Testis (tissue), 2 donors: ENCODE data around the gene GOSR1.
"Not testable (repeated sequence)": the region's sequence is repeated elsewhere in the genome, so short reads cannot be mapped to it uniquely, and the experiment has no call there.

Source experiments
- CTCF ChIP-seq, 3 experiments: fragments of 450-650 bp in 2 of 3; fragments of 200-600 bp in 1 of 3; sonication (generic) in 1 of 3; IDR thresholded peaks; one replicate each; pipeline ENCODE4 v1.5.1; 2016 to 2019; ENCODE audit warnings: antibody characterized with exemption in 3 of 3, mild to moderate bottlenecking in 2 of 3, moderate library complexity in 1 of 3
- POLR2A ChIP-seq: fragments of 450-650 bp; IDR thresholded peaks from one replicate; pipeline ENCODE4 v1.6.1; 2017; ENCODE audit warnings: antibody characterized with exemption, mild to moderate bottlenecking, moderate library complexity

DNA sequence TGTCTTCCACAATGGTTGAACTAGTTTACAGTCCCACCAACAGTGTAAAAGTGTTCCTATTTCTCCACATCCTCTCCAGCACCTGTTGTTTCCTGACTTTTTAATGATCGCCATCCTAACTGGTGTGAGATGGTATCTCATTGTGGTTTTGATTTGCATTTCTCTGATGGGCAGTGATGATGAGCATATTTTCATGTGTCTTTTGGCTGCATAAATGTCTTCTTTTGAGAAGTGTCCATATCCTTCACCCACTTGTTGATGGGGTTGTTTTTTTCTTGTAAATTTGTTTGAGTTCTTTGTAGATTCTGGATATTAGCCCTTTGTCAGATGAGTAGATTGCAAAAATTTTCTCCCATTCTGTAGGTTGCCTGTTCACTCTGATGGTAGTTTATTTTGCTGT, 84.6 kb downstream of the GOSR1 start:
- not testable (repeated sequence) for TF ChIP-seq CTCF (IDR thresholded peaks at IDR 0.05); POLR2A
